ENCODE measurements around the gene NRP2. TPM values are rescaled to one million over a fixed set of nuclear protein-coding genes. Genes with fewer than 3 reads are reported as not detected.

The NRP2 gene
- total RNA-seq, 2 experiments from 2014 or later, result 1.5 to 3.8 TPM

- Mint-ChIP-seq H3K9me3 (ENCODE audit: low read depth) (no peaks in the 10 kb centered on the region), H3K4me1 (peaks cover 32% of the 10 kb centered on the region), H3K36me3 (ENCODE audit: low read depth) (no peaks in the 10 kb centered on the region), H3K27me3 (peaks cover 2% of the 10 kb centered on the region), H3K27ac (no peak overlapping the region), H3K4me3 (no peak overlapping the region)
- no peak for ATAC-seq
- no peak for DNase-seq
- intact Hi-C loops (cut with DNase I, micrococcal nuclease), result no loop called here
- ChIA-PET POLR2A (no interaction called here), CTCF (interaction anchor here (0.8 kb wide), 1 partner anchor 13 kb away, joined by 3 read pairs; no protein-coding TSS in a partner anchor)
Measured at GRCh38 chr2:205702576-205702975, 20.3 kb downstream of the NRP2 start.

GRCh38 chr2:205703471-205704126 lies 21.3 kb downstream of the NRP2 start:
- ATAC-seq, result no peak
- Mint-ChIP-seq H3K27me3 (peaks cover 2% of the 10 kb centered on the region), H3K4me3 (no peak overlapping the region), H3K36me3 (ENCODE audit: low read depth) (no peaks in the 10 kb centered on the region), H3K27ac (no peak overlapping the region), H3K9me3 (ENCODE audit: low read depth) (no peaks in the 10 kb centered on the region), H3K4me1 (peaks cover 33% of the 10 kb centered on the region)
- CTCF ChIA-PET, result no interaction called here
- no peak for DNase-seq
- intact Hi-C loops (cut with DNase I, micrococcal nuclease), result no loop called here
- POLR2A ChIA-PET, result no interaction called here

GRCh38 chr2:205704127-205704741 lies 21.9 kb downstream of the NRP2 start:
- DNase-seq, result no peak
- ATAC-seq, result no peak
- ChIA-PET POLR2A (no interaction called here), CTCF (no interaction called here)
- H3K4me1 Mint-ChIP-seq, result peaks cover 33% of the 10 kb centered on the region
- no peaks in the 10 kb centered on the region for H3K36me3 Mint-ChIP-seq (ENCODE audit: low read depth)
- no peak overlapping the region for H3K4me3 Mint-ChIP-seq
- H3K9me3 Mint-ChIP-seq (ENCODE audit: low read depth), result no peaks in the 10 kb centered on the region
- peaks cover 2% of the 10 kb centered on the region for H3K27me3 Mint-ChIP-seq
- no peak overlapping the region for H3K27ac Mint-ChIP-seq
- intact Hi-C loops (cut with DNase I, micrococcal nuclease), result no loop called here

GRCh38 chr2:205705511-205706349 lies 23.4 kb downstream of the NRP2 start:
- Mint-ChIP-seq H3K4me3 (no peak overlapping the region), H3K27me3 (peaks cover 2% of the 10 kb centered on the region), H3K36me3 (ENCODE audit: low read depth) (no peaks in the 10 kb centered on the region), H3K9me3 (ENCODE audit: low read depth) (no peaks in the 10 kb centered on the region), H3K4me1 (peaks cover 21% of the 10 kb centered on the region), H3K27ac (peak overlapping the region; percentile 48)
- intact Hi-C loops (cut with DNase I, micrococcal nuclease), result no loop called here
- ChIA-PET CTCF (interaction anchor here (1.4 kb wide), 1 partner anchor 220 kb away, joined by 4 read pairs; no protein-coding TSS in a partner anchor), POLR2A (interaction anchor here (0.6 kb wide), 1 partner anchor 720 kb away, joined by 3 read pairs; no protein-coding TSS in a partner anchor)
- DNase-seq (no peak), ATAC-seq (no peak)

GRCh38 chr2:205706769-205707381 lies 24.6 kb downstream of the NRP2 start:
- no peaks in the 10 kb centered on the region for H3K36me3 Mint-ChIP-seq (ENCODE audit: low read depth)
- ATAC-seq (peak; percentile 97), DNase-seq (peak; percentile 76)
- H3K27ac Mint-ChIP-seq, result peak overlapping the region; percentile 91
- POLR2A ChIA-PET, result no interaction called here
- intact Hi-C loops (cut with DNase I, micrococcal nuclease), result no loop called here
- peaks cover 2% of the 10 kb centered on the region for H3K27me3 Mint-ChIP-seq
- H3K4me1 Mint-ChIP-seq, result peaks cover 19% of the 10 kb centered on the region
- H3K9me3 Mint-ChIP-seq (ENCODE audit: low read depth), result no peaks in the 10 kb centered on the region
- H3K4me3 Mint-ChIP-seq, result no peak overlapping the region
- CTCF ChIA-PET, result interaction anchor here (0.7 to 1.4 kb wide), 5 partner anchors 16 to 837 kb away, joined by 3 to 4 read pairs (median 3); no protein-coding TSS in a partner anchor

GRCh38 chr2:205708231-205708631 lies 25.9 kb downstream of the NRP2 start:
- no peak overlapping the region for H3K4me3 Mint-ChIP-seq
- intact Hi-C loops (cut with DNase I, micrococcal nuclease), result no loop called here
- ChIA-PET CTCF (no interaction called here), POLR2A (no interaction called here)
- H3K27ac Mint-ChIP-seq, result peak overlapping the region; percentile 62
- no peaks in the 10 kb centered on the region for H3K36me3 Mint-ChIP-seq (ENCODE audit: low read depth)
- no peak for DNase-seq
- H3K9me3 Mint-ChIP-seq (ENCODE audit: low read depth), result no peaks in the 10 kb centered on the region
- ATAC-seq, result no peak
- H3K27me3 Mint-ChIP-seq, result peaks cover 2% of the 10 kb centered on the region
- H3K4me1 Mint-ChIP-seq, result peaks cover 19% of the 10 kb centered on the region

GRCh38 chr2:205709319-205709718 lies 27.0 kb downstream of the NRP2 start:
- H3K36me3 Mint-ChIP-seq (ENCODE audit: low read depth), result no peaks in the 10 kb centered on the region
- peaks cover 2% of the 10 kb centered on the region for H3K27me3 Mint-ChIP-seq

GRCh38 chr2:205712508-205712907 lies 30.2 kb downstream of the NRP2 start:
- H3K4me1 Mint-ChIP-seq, result peaks cover 13% of the 10 kb centered on the region
- intact Hi-C loops (cut with DNase I, micrococcal nuclease), result no loop called here
- no peak overlapping the region for H3K4me3 Mint-ChIP-seq
- ATAC-seq (no peak), DNase-seq (no peak)
- no peaks in the 10 kb centered on the region for H3K9me3 Mint-ChIP-seq (ENCODE audit: low read depth)
- H3K36me3 Mint-ChIP-seq (ENCODE audit: low read depth), result no peaks in the 10 kb centered on the region
- H3K27ac Mint-ChIP-seq, result no peak overlapping the region
- ChIA-PET POLR2A (no interaction called here), CTCF (interaction anchor here (0.5 to 2.3 kb wide), 4 partner anchors 9 to 79 kb away, joined by 3 to 5 read pairs (median 4); no protein-coding TSS in a partner anchor)
- H3K27me3 Mint-ChIP-seq, result no peaks in the 10 kb centered on the region

More at GRCh38 chr2:205709319-205709718, 27.0 kb downstream of the NRP2 start:
- DNase-seq, result no peak
- Mint-ChIP-seq H3K9me3 (ENCODE audit: low read depth) (no peaks in the 10 kb centered on the region), H3K4me1 (peaks cover 24% of the 10 kb centered on the region), H3K27ac (no peak overlapping the region), H3K4me3 (no peak overlapping the region)
- POLR2A ChIA-PET, result no interaction called here
- CTCF ChIA-PET, result no interaction called here
- ATAC-seq, result no peak
- intact Hi-C loops (cut with DNase I, micrococcal nuclease), result no loop called here

GRCh38 chr2:205713086-205713485 lies 30.8 kb downstream of the NRP2 start:
- H3K4me3 Mint-ChIP-seq, result no peak overlapping the region
- CTCF ChIA-PET, result interaction anchor here (1.0 to 2.3 kb wide), 2 partner anchors 12 to 80 kb away, joined by 3 to 5 read pairs; no protein-coding TSS in a partner anchor
- POLR2A ChIA-PET, result no interaction called here
- peaks cover 2% of the 10 kb centered on the region for H3K27me3 Mint-ChIP-seq
- H3K4me1 Mint-ChIP-seq, result peaks cover 12% of the 10 kb centered on the region
- no peaks in the 10 kb centered on the region for H3K9me3 Mint-ChIP-seq (ENCODE audit: low read depth)
- intact Hi-C loops (cut with DNase I, micrococcal nuclease), result no loop called here
- no peak for DNase-seq
- no peak overlapping the region for H3K27ac Mint-ChIP-seq
- ATAC-seq, result no peak
- H3K36me3 Mint-ChIP-seq (ENCODE audit: low read depth), result no peaks in the 10 kb centered on the region

- no peaks in the 10 kb centered on the region for H3K9me3 Mint-ChIP-seq (ENCODE audit: low read depth)
- no peaks in the 10 kb centered on the region for H3K36me3 Mint-ChIP-seq (ENCODE audit: low read depth)
- ATAC-seq (peak; percentile 67), DNase-seq (peak; percentile 24)
- H3K27me3 Mint-ChIP-seq, result peaks cover 2% of the 10 kb centered on the region
- ChIA-PET CTCF (interaction anchor here (1.0 kb wide), 1 partner anchor 9 kb away, joined by 3 read pairs; no protein-coding TSS in a partner anchor), POLR2A (no interaction called here)
- H3K27ac Mint-ChIP-seq, result peak overlapping the region; percentile 6
- no peak overlapping the region for H3K4me3 Mint-ChIP-seq
- peaks cover 12% of the 10 kb centered on the region for H3K4me1 Mint-ChIP-seq
- intact Hi-C loops (cut with DNase I, micrococcal nuclease), result no loop called here
Measured at GRCh38 chr2:205714058-205714776, 31.9 kb downstream of the NRP2 start.
